ENCODE results near the gene TCP11L2.

DNA sequence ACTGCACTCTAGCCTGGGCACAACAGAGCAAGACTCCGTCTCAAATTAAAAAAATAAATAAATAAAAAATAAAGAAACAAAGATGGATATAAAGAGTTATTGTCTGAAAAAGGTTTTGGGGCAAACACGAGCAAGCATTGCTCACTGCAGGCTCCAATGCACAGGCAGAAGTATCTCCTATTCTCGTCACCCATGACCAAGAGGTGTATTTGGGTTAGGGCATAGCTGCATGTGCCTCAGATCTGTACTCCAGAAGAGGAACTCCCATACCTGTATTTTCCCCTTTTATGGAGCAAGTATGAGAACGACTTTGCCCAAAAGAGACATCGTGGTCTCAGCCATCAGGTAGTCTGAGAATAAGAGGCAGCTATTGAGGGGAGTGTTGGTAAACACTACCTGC is 10.2 kb upstream of the TCP11L2 start:
- TF ChIP-seq CTCF (IDR thresholded peaks at IDR 0.05) (no peak), EP300 (IDR thresholded peaks at IDR 0.05) (no peak), POLR2A (IDR thresholded peaks at IDR 0.05; ENCODE audit: low read depth) (no peak), POLR2AphosphoS5 (IDR thresholded peaks at IDR 0.05) (no peak)

Measured in esophagus muscularis mucosa (tissue), 4 donors.